ENCODE data around the gene GALNT2.

GALNT2 gene

DNA sequence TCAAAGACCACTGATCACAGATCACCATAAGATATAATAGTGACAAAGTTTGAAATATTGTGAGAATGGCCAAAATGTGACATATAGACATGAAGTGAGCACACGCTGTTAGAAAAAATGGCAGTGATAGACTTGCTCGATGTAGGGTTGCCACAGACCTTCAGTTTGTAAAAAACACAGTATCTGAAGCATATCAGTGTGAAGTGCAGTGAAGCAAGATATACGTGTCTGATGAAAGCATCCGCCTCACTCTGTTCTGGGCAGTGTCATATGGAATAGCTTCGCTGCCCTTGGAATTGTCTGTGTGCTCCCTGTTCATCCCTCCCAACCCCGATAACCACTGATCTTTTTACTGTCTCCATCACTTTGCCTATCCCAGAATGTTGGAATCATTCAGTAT is 50.7 kb downstream of the GALNT2 start:
- no peak for DNase-seq

GRCh38 chr1:230119340-230119739 is 52.3 kb downstream of the GALNT2 start:
- DNase-seq: no peak

- DNase-seq: no peak
Measured at GRCh38 chr1:230120289-230120920, 53.4 kb downstream of the GALNT2 start.

GRCh38 chr1:230120921-230121381 is 53.9 kb downstream of the GALNT2 start:
- DNase-seq: no peak

DNA sequence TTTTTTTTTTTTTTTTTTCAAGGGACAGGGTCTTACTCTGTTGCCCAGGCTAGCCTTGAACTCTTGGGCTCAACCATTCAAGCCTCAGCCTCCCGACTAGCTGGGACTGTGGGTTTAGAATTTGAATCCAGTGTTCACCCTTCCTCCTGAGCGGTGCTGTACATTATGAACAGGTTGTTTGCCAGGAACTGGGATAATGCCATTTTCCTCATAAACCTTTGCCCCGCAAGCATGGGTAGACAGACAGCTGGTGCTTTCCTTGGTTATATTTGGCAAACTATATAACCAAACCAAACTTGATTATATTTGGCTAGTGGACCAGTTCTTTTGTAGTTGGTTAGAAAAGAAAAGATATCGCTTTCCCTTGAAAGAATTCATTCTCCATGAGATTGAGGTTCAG is 54.9 kb downstream of the GALNT2 start:
- no peak for DNase-seq

DNA sequence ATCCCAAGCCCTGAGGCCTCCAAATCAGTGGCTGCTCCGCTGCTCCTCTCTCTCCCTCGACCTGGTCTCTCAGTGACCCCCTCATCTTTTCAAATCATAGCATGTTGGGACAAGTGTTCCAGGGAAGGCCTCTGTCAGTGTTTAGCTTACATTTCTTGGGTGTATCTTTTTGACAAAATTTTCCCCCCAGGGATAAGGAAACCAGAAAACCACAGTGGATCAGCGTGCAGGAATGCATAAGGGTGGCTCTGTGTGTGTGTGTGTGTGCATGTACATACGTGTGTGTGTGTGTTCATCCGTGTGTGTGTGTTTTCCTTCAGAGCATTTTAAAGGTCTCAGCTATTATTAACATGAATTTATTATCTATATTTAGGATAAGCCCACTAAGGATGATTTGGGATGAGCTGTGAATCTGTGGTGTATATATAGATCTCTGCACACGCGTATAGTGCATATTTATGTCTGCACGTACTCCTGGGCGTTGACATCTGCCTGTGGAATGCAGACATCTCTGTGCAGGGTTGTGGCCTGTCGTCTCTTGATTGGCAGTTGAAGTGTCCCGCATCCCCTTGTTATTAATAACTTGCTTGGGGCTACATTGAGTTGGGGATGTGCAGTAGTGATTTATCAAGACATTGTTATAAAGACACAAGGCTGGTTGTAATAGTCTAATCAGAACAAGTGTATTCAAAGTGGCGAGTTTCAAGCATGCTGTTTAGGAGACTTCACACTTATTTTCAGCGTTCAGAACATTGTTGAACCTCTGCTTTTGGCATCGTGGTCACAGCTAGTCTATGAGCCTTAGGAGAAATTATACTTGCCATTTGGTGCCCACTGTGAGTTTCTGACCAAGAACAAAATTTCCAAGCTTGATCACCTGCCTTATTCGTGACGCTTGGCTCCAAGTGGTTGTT is 55.6 kb downstream of the GALNT2 start:
- DNase-seq: no peak

DNA sequence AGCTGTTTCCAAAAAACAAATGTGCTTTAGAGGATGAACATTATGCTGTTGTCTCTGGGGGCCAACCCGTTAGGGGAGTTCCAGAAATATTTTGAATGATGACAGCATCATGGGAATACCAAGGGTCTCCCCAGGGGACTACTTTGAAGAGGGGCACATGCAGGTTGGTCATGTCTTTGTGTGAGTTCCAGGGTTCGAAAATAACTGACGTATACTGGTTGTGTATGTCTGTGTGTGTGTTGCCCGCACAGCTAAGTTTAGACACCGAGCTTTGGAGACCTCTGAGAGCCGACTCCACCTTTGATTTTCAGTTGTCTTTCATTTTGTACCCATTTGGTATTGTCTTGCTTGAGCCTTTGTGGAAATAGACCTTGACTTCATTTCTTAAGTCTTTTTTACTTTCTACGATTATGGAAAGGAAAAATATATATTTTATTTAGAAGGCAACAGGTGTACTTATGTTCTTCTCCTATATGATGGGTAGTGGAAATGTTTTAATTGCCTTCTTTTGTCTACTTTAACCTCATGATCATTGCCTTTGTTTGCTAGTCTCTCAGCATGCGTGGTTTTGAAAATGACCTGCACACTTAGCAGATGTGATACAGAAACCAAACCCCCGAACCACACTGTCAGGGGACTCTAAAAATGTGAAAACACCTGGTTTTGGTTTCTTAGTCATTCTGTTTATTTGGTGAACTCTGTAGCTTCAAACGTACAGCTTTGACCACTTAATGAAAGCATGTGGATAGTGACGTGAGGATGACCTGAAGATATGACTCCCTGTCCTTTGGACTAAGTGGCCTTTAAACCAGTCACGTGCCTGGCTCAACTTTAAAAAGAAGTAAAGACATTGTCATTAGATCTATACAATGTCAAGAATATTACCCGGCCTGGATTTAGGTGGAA is 56.5 kb downstream of the GALNT2 start:
- DNase-seq: no peak

GRCh38 chr1:230124186-230125128 is 57.4 kb downstream of the GALNT2 start:
- no peak for DNase-seq

GRCh38 chr1:230125141-230125540 is 58.1 kb downstream of the GALNT2 start:
- no peak for DNase-seq

DNA sequence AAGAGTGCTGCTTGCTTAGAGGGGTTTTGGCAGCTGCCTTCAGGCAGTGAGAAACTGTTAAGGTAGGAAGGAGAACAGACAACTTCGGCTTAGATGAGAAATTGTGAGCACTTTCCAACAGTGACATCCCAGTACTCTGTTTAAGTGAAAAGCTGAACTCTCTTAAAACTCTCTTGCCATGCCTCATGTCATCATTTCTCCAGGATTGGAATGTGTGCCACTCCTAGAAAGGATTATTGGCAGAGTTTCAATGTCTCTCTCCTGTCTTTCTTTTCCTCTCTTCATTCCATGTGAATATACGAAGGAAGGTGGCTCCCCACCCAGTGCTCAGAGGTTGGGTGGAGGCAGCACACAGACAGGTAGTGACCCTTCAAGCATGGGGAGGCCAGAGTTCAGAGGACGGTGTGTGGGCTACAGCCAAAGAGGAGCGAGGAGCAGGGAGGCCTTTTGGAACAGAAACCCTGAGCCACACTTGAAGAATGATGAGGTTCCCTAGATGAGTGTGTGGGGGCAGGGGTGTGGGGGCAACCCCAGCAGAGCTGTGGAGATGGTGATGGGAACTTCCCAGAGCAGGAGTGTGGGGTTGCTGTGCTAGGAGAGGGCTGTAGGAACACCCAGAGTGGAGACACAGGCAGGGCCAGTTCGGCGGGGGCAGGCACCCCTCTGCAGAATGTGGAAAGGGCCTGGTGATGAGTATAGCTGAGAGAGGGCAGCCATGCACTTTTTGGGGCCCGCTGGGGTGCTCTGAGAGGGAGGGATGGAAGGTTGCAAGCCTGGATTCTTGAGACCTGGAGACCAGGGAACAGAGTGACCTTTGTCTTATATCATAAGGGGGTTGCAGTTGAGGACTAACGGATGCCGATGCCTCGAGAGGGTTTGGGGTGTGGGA is 58.8 kb downstream of the GALNT2 start:
- DNase-seq: no peak

DNA sequence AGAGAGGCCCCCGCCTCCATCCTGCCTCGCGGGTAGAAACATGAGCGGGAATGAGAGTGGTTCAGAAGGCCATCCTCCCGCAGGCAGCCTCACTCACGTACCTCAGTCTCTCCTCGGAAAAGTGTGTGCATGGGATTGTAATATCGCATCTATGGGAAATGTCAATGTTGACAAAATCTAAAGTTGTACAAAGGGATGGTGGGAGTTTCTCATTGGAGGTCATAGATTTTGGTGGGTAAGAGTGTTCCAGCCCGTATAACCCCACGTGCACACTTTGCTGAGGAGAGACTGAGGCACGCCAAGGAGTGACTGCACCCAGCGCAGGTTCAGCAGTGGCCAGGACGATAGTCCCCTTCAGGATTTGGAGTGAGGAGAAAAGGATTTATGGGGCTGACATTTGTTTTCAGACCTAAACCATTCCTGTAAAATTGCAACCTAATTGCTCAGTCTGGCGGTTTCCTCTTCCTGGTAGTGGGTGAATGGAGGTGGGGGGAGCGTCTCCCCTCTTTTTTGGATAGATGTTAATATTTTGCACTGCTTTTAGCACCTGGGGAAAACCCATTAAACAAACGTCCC is 59.6 kb downstream of the GALNT2 start:
- no peak for DNase-seq

- DNase-seq: no peak
Measured at GRCh38 chr1:230127105-230128054, 60.3 kb downstream of the GALNT2 start.

- no peak for DNase-seq
Measured at GRCh38 chr1:230128569-230129285, 61.7 kb downstream of the GALNT2 start.

DNA sequence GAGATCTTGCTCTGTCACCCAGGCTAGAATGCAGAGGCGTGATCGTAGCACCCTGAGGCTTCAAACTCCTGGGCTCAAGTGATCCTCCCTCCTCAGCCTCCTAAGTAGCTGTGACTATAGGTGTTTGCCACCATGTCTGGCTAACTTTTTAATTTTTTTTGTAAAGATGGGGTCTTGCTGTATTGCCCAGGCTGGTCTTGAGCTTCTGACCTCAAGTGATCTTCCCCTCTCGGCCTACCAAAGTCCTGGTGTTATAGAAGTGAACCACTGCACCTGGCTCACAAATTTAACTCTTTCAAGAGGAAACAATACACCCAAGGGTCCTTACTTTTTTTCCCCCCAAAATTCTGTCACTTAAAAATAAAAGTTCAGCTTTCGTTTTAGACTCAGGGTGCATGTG is 62.3 kb downstream of the GALNT2 start:
- DNase-seq: no peak

DNA sequence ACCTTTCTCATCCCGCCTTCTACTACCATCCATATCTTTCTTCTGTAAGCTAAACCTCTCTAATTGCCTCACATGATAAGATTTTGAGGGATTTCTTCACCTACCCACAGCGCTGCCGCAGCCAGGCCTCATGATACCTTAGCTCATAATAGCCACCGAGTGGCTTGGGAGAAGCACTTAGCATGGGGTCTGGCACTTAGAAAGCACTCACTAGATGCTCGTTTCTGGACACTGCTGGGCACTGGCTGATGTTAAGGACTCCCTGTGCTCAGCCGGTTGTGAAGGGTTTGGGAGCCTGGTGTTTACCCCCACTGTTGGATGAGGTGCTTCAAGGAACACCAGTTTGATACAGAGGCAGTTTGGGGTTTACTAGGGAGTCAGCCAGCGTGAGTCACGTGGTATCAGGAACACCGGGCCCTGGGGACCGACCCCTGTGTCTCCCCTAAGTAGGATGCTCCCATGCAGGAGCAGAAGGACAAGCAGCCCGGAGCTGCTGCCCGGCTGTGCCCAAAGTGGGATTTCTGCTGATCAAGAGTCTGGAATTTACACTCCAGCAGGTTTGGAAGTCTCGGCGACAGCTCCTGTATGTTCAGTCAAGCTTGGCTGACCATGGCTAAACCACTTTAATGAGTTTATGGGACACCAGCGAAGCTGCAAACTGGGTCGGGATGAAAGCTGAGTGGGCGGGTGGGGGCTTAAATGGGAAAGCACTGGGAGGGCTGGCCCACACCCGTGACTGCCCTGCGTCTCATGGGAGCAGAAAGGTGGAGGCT is 63.3 kb downstream of the GALNT2 start:
- no peak for DNase-seq

DNA sequence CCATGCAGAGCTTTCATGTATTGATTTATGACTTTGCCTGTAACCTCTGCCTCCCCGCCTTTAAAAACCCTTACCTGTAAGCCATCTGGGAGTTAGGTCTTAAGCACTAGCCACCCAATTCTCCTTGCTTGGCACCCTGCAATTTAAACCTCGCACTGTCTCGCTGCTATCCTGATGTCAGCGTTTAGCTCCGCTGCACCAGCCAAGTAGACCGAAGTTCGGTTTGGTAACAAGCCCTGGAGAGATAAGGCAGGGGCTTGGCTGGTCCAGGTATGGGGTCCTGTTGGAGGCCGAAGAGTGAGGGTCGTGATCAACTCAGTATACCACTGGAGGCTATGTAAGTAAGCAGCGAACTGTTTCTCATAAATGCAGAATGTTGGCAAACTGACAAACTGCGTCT is 64.4 kb downstream of the GALNT2 start:
- DNase-seq: no peak

- DNase-seq: no peak
Measured at GRCh38 chr1:230132758-230133157, 65.7 kb downstream of the GALNT2 start.

DNA sequence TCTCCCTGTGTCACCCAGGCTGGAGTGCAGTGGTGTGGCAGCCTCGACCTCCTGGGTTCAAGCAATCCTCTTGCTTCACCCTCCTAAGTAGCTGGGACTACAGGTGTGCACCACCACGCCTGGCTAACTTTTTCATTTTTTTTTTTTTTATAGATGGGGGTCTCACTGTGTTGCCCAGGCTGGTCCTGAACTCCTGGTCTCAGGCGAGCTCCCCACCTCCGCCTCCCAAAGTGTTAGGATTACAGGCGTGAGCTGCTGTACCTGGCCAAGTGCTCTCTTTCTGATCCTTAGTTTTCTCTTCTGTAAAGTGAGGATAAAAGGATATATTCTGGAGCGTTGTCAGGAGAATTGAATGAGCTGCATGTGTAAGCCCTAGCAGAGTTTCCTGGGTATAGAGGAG is 68.7 kb downstream of the GALNT2 start:
- no peak for DNase-seq
